Endothelial cell of umbilical vein (primary cell): ENCODE results near the gene DNAJC4.

Experiments used
- EZH2 ChIP-seq: IDR thresholded peaks from 2 replicates; pipeline ENCODE4 v1.6.1; 2012; ENCODE audit warnings: borderline replicate concordance, low read depth, mild to moderate bottlenecking, moderate library complexity, low read length, inconsistent platforms; ENCODE audit not compliant: severe bottlenecking
- FOS ChIP-seq: IDR thresholded peaks from 2 replicates; pipeline ENCODE4 v1.6.1; 2011; ENCODE audit warnings: mild to moderate bottlenecking, low read length, moderate library complexity, borderline replicate concordance; ENCODE audit not compliant: insufficient read depth
- POLR2A ChIP-seq: IDR thresholded peaks from 2 replicates; pipeline ENCODE4 v1.6.1; 2012; ENCODE audit warnings: low read depth, mild to moderate bottlenecking, control low read depth, low read length
- POLR2AphosphoS5 ChIP-seq: IDR thresholded peaks from 2 replicates; pipeline ENCODE4 v1.6.1; 2012; ENCODE audit warnings: low read depth, mild to moderate bottlenecking, control low read depth, low read length, moderate library complexity; ENCODE audit not compliant: insufficient read depth
- TF ChIP-seq, protein P1 (sequence below), 2 donors: IDR thresholded peaks; 1 replicate in 1 of 2; 2 replicates in 1 of 2; pipeline ENCODE4 v1.5.1; 2011; ENCODE audit warnings: low read length in 2 of 2, mild to moderate bottlenecking in 2 of 2, moderate library complexity in 2 of 2, control low read depth in 1 of 2, inconsistent platforms in 1 of 2, low read depth in 1 of 2; ENCODE audit not compliant: insufficient read depth in 1 of 2; ENCODE audit errors: extremely low read depth in 1 of 2

DNA sequence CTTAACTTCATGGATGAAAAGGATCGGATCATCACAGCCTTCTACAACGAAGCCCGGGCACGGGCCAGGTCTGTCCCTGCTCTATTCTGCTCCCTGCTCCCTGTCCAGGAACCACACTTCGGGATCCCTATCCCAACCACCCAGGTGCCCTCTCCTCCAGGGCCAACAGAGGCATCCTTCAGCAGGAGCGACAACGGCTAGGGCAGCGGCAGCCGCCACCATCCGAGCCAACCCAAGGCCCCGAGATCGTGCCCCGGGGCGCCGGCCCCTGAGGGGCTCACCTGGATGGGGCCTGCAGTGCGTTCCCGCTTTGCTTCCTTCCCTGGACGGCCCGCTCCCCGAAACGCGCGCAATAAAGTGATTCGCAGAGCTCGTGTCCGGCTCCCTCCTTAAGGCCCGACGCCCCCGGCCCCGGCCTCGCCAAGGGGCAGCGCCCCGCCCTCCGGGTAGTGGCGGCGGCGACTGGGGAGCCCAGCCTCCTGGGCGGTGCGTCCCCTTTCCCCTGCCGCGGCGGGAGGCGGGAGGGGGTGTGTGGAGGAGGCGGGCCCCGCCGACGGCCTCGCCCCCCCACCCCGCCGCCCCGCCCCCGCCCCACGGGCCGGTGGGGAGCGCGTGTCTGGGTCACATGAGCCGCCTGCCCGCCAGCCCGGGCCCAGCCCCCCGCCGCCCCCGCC lies 3.7 kb downstream of the DNAJC4 start, which contains the start of gene VEGFB:
- TF ChIP-seq POLR2A (no peak), EZH2 (no peak), POLR2AphosphoS5 (peak; percentile 47), FOS (no peak)
- TF ChIP-seq, protein P1, sequence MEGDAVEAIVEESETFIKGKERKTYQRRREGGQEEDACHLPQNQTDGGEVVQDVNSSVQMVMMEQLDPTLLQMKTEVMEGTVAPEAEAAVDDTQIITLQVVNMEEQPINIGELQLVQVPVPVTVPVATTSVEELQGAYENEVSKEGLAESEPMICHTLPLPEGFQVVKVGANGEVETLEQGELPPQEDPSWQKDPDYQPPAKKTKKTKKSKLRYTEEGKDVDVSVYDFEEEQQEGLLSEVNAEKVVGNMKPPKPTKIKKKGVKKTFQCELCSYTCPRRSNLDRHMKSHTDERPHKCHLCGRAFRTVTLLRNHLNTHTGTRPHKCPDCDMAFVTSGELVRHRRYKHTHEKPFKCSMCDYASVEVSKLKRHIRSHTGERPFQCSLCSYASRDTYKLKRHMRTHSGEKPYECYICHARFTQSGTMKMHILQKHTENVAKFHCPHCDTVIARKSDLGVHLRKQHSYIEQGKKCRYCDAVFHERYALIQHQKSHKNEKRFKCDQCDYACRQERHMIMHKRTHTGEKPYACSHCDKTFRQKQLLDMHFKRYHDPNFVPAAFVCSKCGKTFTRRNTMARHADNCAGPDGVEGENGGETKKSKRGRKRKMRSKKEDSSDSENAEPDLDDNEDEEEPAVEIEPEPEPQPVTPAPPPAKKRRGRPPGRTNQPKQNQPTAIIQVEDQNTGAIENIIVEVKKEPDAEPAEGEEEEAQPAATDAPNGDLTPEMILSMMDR (IDR thresholded peaks at IDR 0.05; ENCODE audit: extremely low read depth in 1 of 2, insufficient read depth in 1 of 2, low read depth in 1 of 2, low read length in 2 of 2) = no peak
